ENCODE data around the gene RIN3. TPM values are rescaled to one million over a fixed set of nuclear protein-coding genes. Genes with fewer than 3 reads are reported as not detected.

The RIN3 gene
- total and polyA plus RNA-seq, 4 donors, result 3.4 to 7.4 (median 5.2) TPM

- Histone ChIP-seq H3K27ac (ENCODE audit: low read depth, low read length) (no peak overlapping the region), H3K27me3 (ENCODE audit: control insufficient read depth, insufficient read depth, low read length) (no peaks in the 10 kb centered on the region), H3K4me3 (ENCODE audit: low read depth, low read length) (no peak overlapping the region), H3K9me3 (ENCODE audit: control insufficient read depth, insufficient read depth, low read length) (no peaks in the 10 kb centered on the region), H3K4me1 (ENCODE audit: control insufficient read depth, insufficient read depth, low read length) (peaks cover 6% of the 10 kb centered on the region), H3K36me3 (ENCODE audit: control insufficient read depth, insufficient read depth, low read length) (no peaks in the 10 kb centered on the region)
- no peak for DNase-seq (ENCODE audit: low read depth in 4 of 6, low spot score in 6 of 6)
- 92% methylated on average over 12 of the region's 15 CpGs for WGBS (ENCODE audit: insufficient coverage)
Observed at GRCh38 chr14:92560106-92560865, 46.7 kb downstream of the RIN3 start.

- no peaks in the 10 kb centered on the region for H3K4me1 ChIP-seq (ENCODE audit: control insufficient read depth, insufficient read depth, low read length)
- 100% methylated on average over 3 of the region's 6 CpGs for WGBS (ENCODE audit: insufficient coverage)
- no peak overlapping the region for H3K27ac ChIP-seq (ENCODE audit: low read depth, low read length)
- peaks cover under 1% of the 10 kb centered on the region for H3K9me3 ChIP-seq (ENCODE audit: control insufficient read depth, insufficient read depth, low read length)
- no peaks in the 10 kb centered on the region for H3K36me3 ChIP-seq (ENCODE audit: control insufficient read depth, insufficient read depth, low read length)
- H3K4me3 ChIP-seq (ENCODE audit: low read depth, low read length), result no peak overlapping the region
- no peak for DNase-seq (ENCODE audit: low read depth in 4 of 6, low spot score in 6 of 6)
- H3K27me3 ChIP-seq (ENCODE audit: control insufficient read depth, insufficient read depth, low read length), result no peaks in the 10 kb centered on the region
Observed at GRCh38 chr14:92561906-92562479, 48.4 kb downstream of the RIN3 start.

- Histone ChIP-seq H3K4me3 (ENCODE audit: low read depth, low read length) (no peak overlapping the region), H3K27me3 (ENCODE audit: control insufficient read depth, insufficient read depth, low read length) (no peaks in the 10 kb centered on the region), H3K9me3 (ENCODE audit: control insufficient read depth, insufficient read depth, low read length) (peaks cover 3% of the 10 kb centered on the region), H3K4me1 (ENCODE audit: control insufficient read depth, insufficient read depth, low read length) (no peaks in the 10 kb centered on the region), H3K27ac (ENCODE audit: low read depth, low read length) (no peak overlapping the region), H3K36me3 (ENCODE audit: control insufficient read depth, insufficient read depth, low read length) (no peaks in the 10 kb centered on the region)
- WGBS (ENCODE audit: insufficient coverage), result 100% methylated on average over 1 of the region's 1 CpG
- DNase-seq (ENCODE audit: low read depth in 4 of 6, low spot score in 6 of 6), result no peak
Observed at GRCh38 chr14:92563359-92563758, 49.8 kb downstream of the RIN3 start.

GRCh38 chr14:92563765-92564285, 50.2 kb downstream of the RIN3 start:
- no peak for DNase-seq (ENCODE audit: low read depth in 4 of 6, low spot score in 6 of 6)
- H3K9me3 ChIP-seq (ENCODE audit: control insufficient read depth, insufficient read depth, low read length), result peaks cover 3% of the 10 kb centered on the region
- H3K27ac ChIP-seq (ENCODE audit: low read depth, low read length), result no peak overlapping the region
- H3K27me3 ChIP-seq (ENCODE audit: control insufficient read depth, insufficient read depth, low read length), result no peaks in the 10 kb centered on the region
- no CpG with 5 or more reads among the region's 1 CpG for WGBS (ENCODE audit: insufficient coverage)
- no peaks in the 10 kb centered on the region for H3K4me1 ChIP-seq (ENCODE audit: control insufficient read depth, insufficient read depth, low read length)
- H3K4me3 ChIP-seq (ENCODE audit: low read depth, low read length), result no peak overlapping the region
- H3K36me3 ChIP-seq (ENCODE audit: control insufficient read depth, insufficient read depth, low read length), result no peaks in the 10 kb centered on the region

GRCh38 chr14:92564344-92565039, 50.9 kb downstream of the RIN3 start:
- H3K27ac ChIP-seq (ENCODE audit: low read depth, low read length), result no peak overlapping the region
- no peaks in the 10 kb centered on the region for H3K36me3 ChIP-seq (ENCODE audit: control insufficient read depth, insufficient read depth, low read length)
- DNase-seq (ENCODE audit: low read depth in 4 of 6, low spot score in 6 of 6), result peak in 1 of 6 donors; percentile 55
- H3K4me1 ChIP-seq (ENCODE audit: control insufficient read depth, insufficient read depth, low read length), result no peaks in the 10 kb centered on the region
- H3K9me3 ChIP-seq (ENCODE audit: control insufficient read depth, insufficient read depth, low read length), result peaks cover 3% of the 10 kb centered on the region
- no peak overlapping the region for H3K4me3 ChIP-seq (ENCODE audit: low read depth, low read length)
- H3K27me3 ChIP-seq (ENCODE audit: control insufficient read depth, insufficient read depth, low read length), result no peaks in the 10 kb centered on the region
- 80% methylated on average over 10 of the region's 13 CpGs for WGBS (ENCODE audit: insufficient coverage)

GRCh38 chr14:92565040-92565717, 51.6 kb downstream of the RIN3 start:
- Histone ChIP-seq H3K9me3 (ENCODE audit: control insufficient read depth, insufficient read depth, low read length) (peaks cover 3% of the 10 kb centered on the region), H3K27ac (ENCODE audit: low read depth, low read length) (no peak overlapping the region), H3K27me3 (ENCODE audit: control insufficient read depth, insufficient read depth, low read length) (no peaks in the 10 kb centered on the region), H3K4me1 (ENCODE audit: control insufficient read depth, insufficient read depth, low read length) (no peaks in the 10 kb centered on the region), H3K36me3 (ENCODE audit: control insufficient read depth, insufficient read depth, low read length) (no peaks in the 10 kb centered on the region), H3K4me3 (ENCODE audit: low read depth, low read length) (no peak overlapping the region)
- DNase-seq (ENCODE audit: low read depth in 4 of 6, low spot score in 6 of 6), result no peak
- WGBS (ENCODE audit: insufficient coverage), result 83% methylated on average over 4 of the region's 6 CpGs

GRCh38 chr14:92565718-92566115, 52.1 kb downstream of the RIN3 start:
- H3K36me3 ChIP-seq (ENCODE audit: control insufficient read depth, insufficient read depth, low read length), result no peaks in the 10 kb centered on the region
- 83% methylated on average over 1 of the region's 2 CpGs for WGBS (ENCODE audit: insufficient coverage)
- peaks cover 3% of the 10 kb centered on the region for H3K9me3 ChIP-seq (ENCODE audit: control insufficient read depth, insufficient read depth, low read length)
- no peak for DNase-seq (ENCODE audit: low read depth in 4 of 6, low spot score in 6 of 6)
- no peak overlapping the region for H3K27ac ChIP-seq (ENCODE audit: low read depth, low read length)
- no peaks in the 10 kb centered on the region for H3K27me3 ChIP-seq (ENCODE audit: control insufficient read depth, insufficient read depth, low read length)
- no peaks in the 10 kb centered on the region for H3K4me1 ChIP-seq (ENCODE audit: control insufficient read depth, insufficient read depth, low read length)
- no peak overlapping the region for H3K4me3 ChIP-seq (ENCODE audit: low read depth, low read length)

GRCh38 chr14:92567173-92567725, 53.7 kb downstream of the RIN3 start:
- WGBS (ENCODE audit: insufficient coverage), result no CpG with 5 or more reads among the region's 2 CpGs
- H3K4me3 ChIP-seq (ENCODE audit: low read depth, low read length), result no peak overlapping the region
- no peak for DNase-seq (ENCODE audit: low read depth in 4 of 6, low spot score in 6 of 6)
- no peaks in the 10 kb centered on the region for H3K36me3 ChIP-seq (ENCODE audit: control insufficient read depth, insufficient read depth, low read length)
- H3K27ac ChIP-seq (ENCODE audit: low read depth, low read length), result no peak overlapping the region
- H3K4me1 ChIP-seq (ENCODE audit: control insufficient read depth, insufficient read depth, low read length), result no peaks in the 10 kb centered on the region
- H3K27me3 ChIP-seq (ENCODE audit: control insufficient read depth, insufficient read depth, low read length), result no peaks in the 10 kb centered on the region
- H3K9me3 ChIP-seq (ENCODE audit: control insufficient read depth, insufficient read depth, low read length), result peaks cover 3% of the 10 kb centered on the region

All from spinal cord (tissue), 10 donors.